ENCODE measurements around the gene TFCP2L1.
"Not testable (repeated sequence)": the region's sequence is repeated elsewhere in the genome, so short reads cannot be mapped to it uniquely, and the experiment has no call there.

The TFCP2L1 gene

DNA sequence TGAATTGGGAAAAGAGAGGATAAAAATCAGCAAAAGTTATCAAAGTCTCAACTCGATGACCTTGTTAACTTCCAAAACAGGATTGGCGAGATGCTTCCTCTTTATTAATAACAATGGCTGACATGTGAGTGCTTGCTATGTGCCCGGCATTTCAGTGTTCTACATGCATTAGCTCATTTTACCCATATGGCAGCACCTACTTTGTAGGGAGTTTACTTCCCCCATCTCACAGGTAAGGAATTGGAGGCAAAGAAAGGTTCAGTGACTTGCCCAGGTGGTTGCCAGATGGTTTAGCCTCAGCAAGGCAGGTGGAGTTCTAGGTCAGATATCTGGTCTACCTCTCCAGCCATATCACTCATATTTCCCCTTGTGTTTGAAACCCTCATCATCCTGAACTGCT lies 12.4 kb downstream of the TFCP2L1 start:
- no peak for DNase-seq (ENCODE audit: extremely low read depth, insufficient read length)
- H3K27me3 ChIP-seq (replicated peaks; ENCODE audit: control insufficient read depth, insufficient read depth, low read length), result no peaks in the 10 kb centered on the region
- no peak overlapping the region for H3K4me3 ChIP-seq (replicated peaks; ENCODE audit: low read depth, low read length)
- TF ChIP-seq, protein P1, sequence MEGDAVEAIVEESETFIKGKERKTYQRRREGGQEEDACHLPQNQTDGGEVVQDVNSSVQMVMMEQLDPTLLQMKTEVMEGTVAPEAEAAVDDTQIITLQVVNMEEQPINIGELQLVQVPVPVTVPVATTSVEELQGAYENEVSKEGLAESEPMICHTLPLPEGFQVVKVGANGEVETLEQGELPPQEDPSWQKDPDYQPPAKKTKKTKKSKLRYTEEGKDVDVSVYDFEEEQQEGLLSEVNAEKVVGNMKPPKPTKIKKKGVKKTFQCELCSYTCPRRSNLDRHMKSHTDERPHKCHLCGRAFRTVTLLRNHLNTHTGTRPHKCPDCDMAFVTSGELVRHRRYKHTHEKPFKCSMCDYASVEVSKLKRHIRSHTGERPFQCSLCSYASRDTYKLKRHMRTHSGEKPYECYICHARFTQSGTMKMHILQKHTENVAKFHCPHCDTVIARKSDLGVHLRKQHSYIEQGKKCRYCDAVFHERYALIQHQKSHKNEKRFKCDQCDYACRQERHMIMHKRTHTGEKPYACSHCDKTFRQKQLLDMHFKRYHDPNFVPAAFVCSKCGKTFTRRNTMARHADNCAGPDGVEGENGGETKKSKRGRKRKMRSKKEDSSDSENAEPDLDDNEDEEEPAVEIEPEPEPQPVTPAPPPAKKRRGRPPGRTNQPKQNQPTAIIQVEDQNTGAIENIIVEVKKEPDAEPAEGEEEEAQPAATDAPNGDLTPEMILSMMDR (IDR thresholded peaks at IDR 0.05; ENCODE audit: insufficient read depth, low read length, poor library complexity, severe bottlenecking), result no peak
- H3K36me3 ChIP-seq (ENCODE audit: control insufficient read depth, insufficient read depth, low read length), result no peaks in the 10 kb centered on the region

DNA sequence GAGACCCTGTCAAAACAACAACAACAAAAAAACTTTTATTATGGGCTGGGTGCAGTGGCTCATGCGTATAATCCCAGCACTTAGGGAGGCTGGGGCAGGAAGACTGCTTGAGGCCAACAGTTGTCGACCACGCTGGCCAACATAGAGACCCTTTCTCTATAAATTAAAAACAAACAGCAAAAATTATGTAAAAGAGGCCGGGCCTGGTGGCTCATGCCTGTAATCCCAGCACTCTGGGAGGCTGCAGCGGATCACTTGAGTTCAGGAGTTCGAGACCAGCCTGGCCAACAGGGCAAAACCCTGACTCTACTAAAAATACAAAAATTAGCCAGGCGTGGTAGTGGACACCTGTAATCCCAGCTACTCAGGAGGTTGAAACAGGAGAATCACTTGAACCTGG lies 15.6 kb downstream of the TFCP2L1 start:
- H3K36me3 ChIP-seq (ENCODE audit: control insufficient read depth, insufficient read depth, low read length); DNase-seq (ENCODE audit: extremely low read depth, insufficient read length); H3K27me3 ChIP-seq (replicated peaks; ENCODE audit: control insufficient read depth, insufficient read depth, low read length); H3K4me3 ChIP-seq (replicated peaks; ENCODE audit: low read depth, low read length): not testable (repeated sequence)

DNA sequence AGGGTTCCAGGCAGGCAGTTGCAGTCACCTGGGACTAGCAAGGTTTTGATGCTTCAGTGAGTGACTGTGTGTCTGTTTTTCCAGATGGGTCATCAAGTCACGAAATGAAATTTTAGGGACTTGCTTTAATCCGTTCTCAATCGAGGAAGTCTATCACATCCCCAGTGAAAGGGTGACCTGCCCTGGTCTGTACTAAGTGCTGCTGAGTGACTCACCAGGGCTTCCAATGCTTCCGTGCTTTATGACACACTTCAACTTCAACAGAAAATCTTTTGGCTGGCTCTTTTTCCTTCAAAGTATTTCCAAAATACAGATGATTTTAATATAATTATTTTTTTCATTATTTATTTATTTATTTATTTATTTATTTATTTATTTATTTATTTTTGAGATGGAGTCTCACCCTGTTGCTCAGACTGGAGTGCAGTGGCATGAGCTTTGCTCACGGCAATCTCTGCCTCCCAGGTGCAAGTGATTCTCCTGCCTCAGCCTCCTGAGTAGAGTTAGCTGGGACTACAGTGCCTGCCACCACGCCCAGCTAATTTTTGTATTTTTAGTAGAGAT lies 18.4 kb downstream of the TFCP2L1 start:
- no peak overlapping the region for H3K4me3 ChIP-seq (replicated peaks; ENCODE audit: low read depth, low read length)
- no peak for DNase-seq (ENCODE audit: extremely low read depth, insufficient read length)
- no peaks in the 10 kb centered on the region for H3K27me3 ChIP-seq (replicated peaks; ENCODE audit: control insufficient read depth, insufficient read depth, low read length)
- TF ChIP-seq, protein P1 (IDR thresholded peaks at IDR 0.05; ENCODE audit: insufficient read depth, low read length, poor library complexity, severe bottlenecking), result no peak
- H3K36me3 ChIP-seq (ENCODE audit: control insufficient read depth, insufficient read depth, low read length), result no peaks in the 10 kb centered on the region

DNA sequence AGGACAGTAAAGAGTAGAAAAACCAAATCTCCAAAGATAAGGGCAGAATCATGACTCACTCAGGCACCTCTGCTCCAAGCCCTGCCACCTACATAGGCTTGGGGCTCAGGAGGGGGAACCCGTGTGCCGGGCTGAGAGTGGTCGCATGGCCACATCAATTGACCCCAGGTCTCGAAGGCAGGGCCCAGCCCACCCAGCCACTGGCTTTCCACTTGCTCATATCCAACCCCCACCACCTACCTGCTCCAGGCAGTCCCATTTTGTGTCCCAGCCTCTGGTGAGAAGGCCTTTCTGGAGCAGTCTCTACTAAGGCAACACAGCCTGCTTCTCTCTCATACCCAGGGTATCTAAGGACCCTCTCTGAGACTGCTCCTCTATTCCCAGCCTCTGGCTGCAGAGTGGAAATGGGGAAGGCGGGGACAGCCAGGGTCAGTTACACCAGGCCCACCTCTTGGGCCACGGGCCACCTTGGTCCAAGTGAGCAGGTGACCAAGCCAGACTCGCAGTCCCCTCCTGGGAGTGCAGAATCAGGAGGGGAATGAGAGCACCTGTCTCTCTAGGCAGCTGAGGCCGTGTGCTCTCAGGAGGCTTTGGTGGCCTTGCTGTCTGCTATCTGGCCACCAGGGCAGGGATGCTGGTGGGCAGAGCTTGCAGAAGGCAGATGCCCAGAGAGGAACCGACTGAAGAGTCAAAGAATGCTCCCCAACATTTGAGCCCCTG lies 20.8 kb downstream of the TFCP2L1 start:
- Histone ChIP-seq H3K36me3 (ENCODE audit: control insufficient read depth, insufficient read depth, low read length) (no peaks in the 10 kb centered on the region), H3K27me3 (replicated peaks; ENCODE audit: control insufficient read depth, insufficient read depth, low read length) (no peaks in the 10 kb centered on the region; the same call in 1 of the 2 replicates), H3K4me3 (replicated peaks; ENCODE audit: low read depth, low read length) (no peak overlapping the region)
- no peak for DNase-seq (ENCODE audit: extremely low read depth, insufficient read length)
- TF ChIP-seq, protein P1 (IDR thresholded peaks at IDR 0.05; ENCODE audit: insufficient read depth, low read length, poor library complexity, severe bottlenecking), result no peak

DNA sequence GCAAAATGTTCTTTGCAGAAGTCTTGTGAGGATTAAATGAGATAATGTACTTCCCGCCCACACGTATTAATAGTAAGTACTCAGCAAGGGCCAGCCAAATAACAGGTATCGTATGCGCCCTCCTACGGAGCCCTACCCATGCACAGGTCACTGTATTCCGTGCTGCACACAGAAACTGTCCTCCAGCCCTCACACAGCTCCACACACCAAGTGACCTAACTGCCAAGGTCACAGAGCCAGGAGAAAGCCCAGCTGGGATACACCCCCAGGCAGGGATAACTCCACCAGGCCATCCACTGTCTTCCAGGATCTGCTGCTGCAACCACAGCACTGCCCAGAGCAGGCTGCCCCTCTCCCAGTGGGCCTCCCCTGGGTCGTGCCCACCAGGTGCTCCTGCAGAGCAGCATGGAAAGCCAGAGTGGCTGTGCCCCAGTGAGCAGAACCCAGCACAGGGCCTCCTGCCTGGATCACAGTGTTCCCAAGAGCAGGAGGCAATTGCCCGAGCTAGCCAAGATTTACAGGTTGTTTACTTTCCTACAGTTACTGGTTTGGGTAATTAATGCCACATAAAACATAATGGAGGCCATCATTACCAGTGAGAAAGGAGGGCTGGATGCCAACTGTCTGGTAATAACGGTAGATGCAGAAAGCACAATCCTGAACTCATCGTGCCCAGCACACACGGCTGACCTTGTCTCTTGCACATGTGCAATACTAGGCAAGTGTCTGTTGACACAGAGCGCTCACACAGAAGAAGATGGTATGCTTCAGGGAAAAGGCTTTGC lies 24.4 kb downstream of the TFCP2L1 start:
- DNase-seq (ENCODE audit: extremely low read depth, insufficient read length), result no peak
- TF ChIP-seq, protein P1 (IDR thresholded peaks at IDR 0.05; ENCODE audit: insufficient read depth, low read length, poor library complexity, severe bottlenecking), result no peak
- Histone ChIP-seq H3K4me3 (replicated peaks; ENCODE audit: low read depth, low read length) (no peak overlapping the region), H3K36me3 (ENCODE audit: control insufficient read depth, insufficient read depth, low read length) (no peaks in the 10 kb centered on the region), H3K27me3 (replicated peaks; ENCODE audit: control insufficient read depth, insufficient read depth, low read length) (no peaks in the 10 kb centered on the region; the same call in 1 of the 2 replicates)

DNA sequence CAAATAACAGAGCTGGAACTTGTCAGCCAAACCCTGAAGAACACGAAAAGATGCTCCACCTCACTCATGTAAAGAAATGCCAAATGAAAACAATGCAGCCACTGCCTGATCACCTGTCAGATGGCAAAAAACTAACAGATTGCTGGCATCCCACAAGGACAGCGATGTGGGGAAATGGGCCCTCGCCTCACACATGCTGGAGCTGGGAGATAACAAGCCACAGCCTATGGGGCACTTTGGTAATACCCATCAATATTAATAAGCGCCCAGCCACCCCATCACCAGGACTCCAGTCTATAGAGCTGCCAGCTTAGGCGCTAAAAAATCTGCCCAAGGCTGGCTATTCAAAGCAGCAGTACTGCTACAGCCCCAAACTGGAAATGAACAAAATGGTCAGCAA lies 27.0 kb downstream of the TFCP2L1 start:
- Histone ChIP-seq H3K4me3 (replicated peaks; ENCODE audit: low read depth, low read length) (no peak overlapping the region), H3K27me3 (replicated peaks; ENCODE audit: control insufficient read depth, insufficient read depth, low read length) (no peaks in the 10 kb centered on the region; the same call in 1 of the 2 replicates), H3K36me3 (ENCODE audit: control insufficient read depth, insufficient read depth, low read length) (no peaks in the 10 kb centered on the region)
- TF ChIP-seq, protein P1 (IDR thresholded peaks at IDR 0.05; ENCODE audit: insufficient read depth, low read length, poor library complexity, severe bottlenecking), result no peak
- no peak for DNase-seq (ENCODE audit: extremely low read depth, insufficient read length)
